Activated B cell treated with CpG ODN at 0.5 μM for 24 hours (primary cell): ENCODE data around the gene TMEM150C. TPM values are rescaled to one million over a fixed set of nuclear protein-coding genes. Genes with fewer than 3 reads are reported as not detected.

Experiments used
- ATAC-seq: fragments of 200-7000 bp; cut with Tn5 transposase; one replicate; pipeline ENCODE4 v1.10.0; 2021; ENCODE audit warnings: low read depth, mild to moderate bottlenecking, moderate library complexity
- CTCF ChIA-PET: fragments of 350-600 bp; sonication (Branson Sonifier 250); formaldehyde crosslinking; loops from one replicate; lab custom pipeline; 2021; ENCODE audit warnings: antibody characterized with exemption; lab: Charles Lee
- POLR2A ChIA-PET: fragments of 350-600 bp; sonication (Branson Sonifier 250); formaldehyde crosslinking; loops from one replicate; lab custom pipeline; 2021; ENCODE audit warnings: antibody characterized with exemption; lab: Charles Lee
- DNase-seq: peaks from one replicate; pipeline ENCODE4 v3.0.0; 2022
- H3K27ac Mint-ChIP-seq: one replicate; pipeline ENCODE4 v1.8.0; 2020; ENCODE audit warnings: mixed read lengths
- H3K27me3 Mint-ChIP-seq: one replicate; pipeline ENCODE4 v1.8.0; 2021; ENCODE audit warnings: mixed read lengths
- H3K36me3 Mint-ChIP-seq: one replicate; pipeline ENCODE4 v1.8.0; 2021; ENCODE audit warnings: low read depth, mixed read lengths
- H3K4me1 Mint-ChIP-seq: one replicate; pipeline ENCODE4 v1.8.0; 2021; ENCODE audit warnings: mixed read lengths
- H3K4me3 Mint-ChIP-seq: one replicate; pipeline ENCODE4 v1.8.0; 2020; ENCODE audit warnings: mild to moderate bottlenecking, mixed read lengths
- H3K9me3 Mint-ChIP-seq: one replicate; pipeline ENCODE4 v1.8.0; 2020; ENCODE audit warnings: mixed read lengths
- intact Hi-C: fragments of 100-400 bp; cut with micrococcal nuclease; formaldehyde crosslinking; loops from one replicate; pipeline ENCODE4 v1.15.1; 2024
- total RNA-seq: library from RNA; stranded (reverse); gene quantifications from 2 replicates; pipeline ENCODE4 v1.2.3, GENCODE V29; 2022
- TF ChIP-seq, protein P1 (sequence below): fragments of 200-600 bp; IDR thresholded peaks from one replicate; pipeline ENCODE4 v1.8.0; 2022; ENCODE audit warnings: antibody characterized with exemption, mild to moderate bottlenecking

The TMEM150C gene
- total RNA-seq, 1 donor from 2014 or later: not detected

DNA sequence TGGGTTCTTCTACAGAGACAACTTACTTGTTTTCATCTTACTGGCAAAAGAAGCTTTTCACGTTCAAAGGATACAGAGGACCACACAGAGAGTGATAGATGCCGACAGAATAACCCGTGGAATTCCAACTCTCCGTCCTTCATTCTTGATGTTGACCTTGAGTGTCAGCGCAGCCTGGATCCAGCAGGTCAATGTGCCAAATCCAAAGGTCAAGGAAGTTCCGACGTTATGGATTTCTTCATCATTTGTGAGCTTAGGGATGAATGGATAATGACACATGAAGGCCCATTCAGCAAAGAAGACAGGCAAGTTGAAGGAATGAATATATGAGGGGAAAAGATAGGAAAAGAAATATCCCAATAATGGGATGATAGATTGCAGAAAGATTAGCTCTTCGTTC lies 71.8 kb downstream of the TMEM150C start:
- H3K4me1 Mint-ChIP-seq: no peaks in the 10 kb centered on the region

GRCh38 chr4:82489076-82489475 lies 72.7 kb downstream of the TMEM150C start:
- DNase-seq (no peak), ATAC-seq (no peak)
- no peak overlapping the region for H3K27ac Mint-ChIP-seq
- TF ChIP-seq, protein P1, sequence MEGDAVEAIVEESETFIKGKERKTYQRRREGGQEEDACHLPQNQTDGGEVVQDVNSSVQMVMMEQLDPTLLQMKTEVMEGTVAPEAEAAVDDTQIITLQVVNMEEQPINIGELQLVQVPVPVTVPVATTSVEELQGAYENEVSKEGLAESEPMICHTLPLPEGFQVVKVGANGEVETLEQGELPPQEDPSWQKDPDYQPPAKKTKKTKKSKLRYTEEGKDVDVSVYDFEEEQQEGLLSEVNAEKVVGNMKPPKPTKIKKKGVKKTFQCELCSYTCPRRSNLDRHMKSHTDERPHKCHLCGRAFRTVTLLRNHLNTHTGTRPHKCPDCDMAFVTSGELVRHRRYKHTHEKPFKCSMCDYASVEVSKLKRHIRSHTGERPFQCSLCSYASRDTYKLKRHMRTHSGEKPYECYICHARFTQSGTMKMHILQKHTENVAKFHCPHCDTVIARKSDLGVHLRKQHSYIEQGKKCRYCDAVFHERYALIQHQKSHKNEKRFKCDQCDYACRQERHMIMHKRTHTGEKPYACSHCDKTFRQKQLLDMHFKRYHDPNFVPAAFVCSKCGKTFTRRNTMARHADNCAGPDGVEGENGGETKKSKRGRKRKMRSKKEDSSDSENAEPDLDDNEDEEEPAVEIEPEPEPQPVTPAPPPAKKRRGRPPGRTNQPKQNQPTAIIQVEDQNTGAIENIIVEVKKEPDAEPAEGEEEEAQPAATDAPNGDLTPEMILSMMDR: no peak
- no peaks in the 10 kb centered on the region for H3K36me3 Mint-ChIP-seq
- ChIA-PET POLR2A (no interaction called here), CTCF (no interaction called here)
- no peak overlapping the region for H3K4me3 Mint-ChIP-seq
- H3K9me3 Mint-ChIP-seq: no peaks in the 10 kb centered on the region
- H3K4me1 Mint-ChIP-seq: no peaks in the 10 kb centered on the region
- no peaks in the 10 kb centered on the region for H3K27me3 Mint-ChIP-seq
- intact Hi-C loops: no loop called here

More for the DNA sequence above, 71.8 kb downstream of the TMEM150C start:
- POLR2A ChIA-PET: no interaction called here
- no peak for ATAC-seq
- no peaks in the 10 kb centered on the region for H3K27me3 Mint-ChIP-seq
- no peaks in the 10 kb centered on the region for H3K9me3 Mint-ChIP-seq
- CTCF ChIA-PET: no interaction called here
- H3K27ac Mint-ChIP-seq: no peak overlapping the region
- TF ChIP-seq, protein P1: no peak
- DNase-seq: no peak
- H3K4me3 Mint-ChIP-seq: no peak overlapping the region
- H3K36me3 Mint-ChIP-seq: no peaks in the 10 kb centered on the region
- intact Hi-C loops: no loop called here

- Mint-ChIP-seq H3K27ac (no peak overlapping the region), H3K27me3 (no peaks in the 10 kb centered on the region), H3K36me3 (peaks cover 5% of the 10 kb centered on the region), H3K4me3 (no peak overlapping the region), H3K4me1 (no peaks in the 10 kb centered on the region), H3K9me3 (no peaks in the 10 kb centered on the region)
- ChIA-PET CTCF (no interaction called here), POLR2A (no interaction called here)
- DNase-seq (no peak), ATAC-seq (no peak)
- TF ChIP-seq, protein P1: no peak
- intact Hi-C loops: no loop called here
These were observed 76.6 kb downstream of the TMEM150C start for GRCh38 chr4:82484996-82485783.

GRCh38 chr4:82482387-82482786 lies 79.4 kb downstream of the TMEM150C start:
- ChIA-PET CTCF (no interaction called here), POLR2A (no interaction called here)
- Mint-ChIP-seq H3K27ac (no peak overlapping the region), H3K27me3 (no peaks in the 10 kb centered on the region), H3K9me3 (no peaks in the 10 kb centered on the region), H3K4me1 (no peaks in the 10 kb centered on the region), H3K36me3 (peaks cover 7% of the 10 kb centered on the region), H3K4me3 (no peak overlapping the region)
- TF ChIP-seq, protein P1: no peak
- no peak for ATAC-seq
- intact Hi-C loops: no loop called here
- DNase-seq: no peak

DNA sequence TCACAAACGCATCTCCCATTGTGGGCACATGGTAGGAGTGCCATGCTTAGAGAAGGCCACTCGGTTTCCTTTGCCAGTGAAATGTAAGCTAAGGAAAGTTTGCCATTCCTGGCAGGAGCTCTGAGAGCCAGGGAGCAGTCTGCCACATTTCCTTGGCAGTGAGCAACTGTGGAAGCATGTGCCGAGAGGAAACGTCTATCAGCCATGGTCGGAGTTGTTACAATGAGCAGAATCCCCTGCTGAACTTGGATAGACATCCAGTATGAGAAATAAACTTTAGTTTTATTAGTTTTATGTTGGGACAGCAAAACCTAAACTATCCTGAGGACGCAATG lies 80.3 kb downstream of the TMEM150C start:
- Mint-ChIP-seq H3K36me3 (peaks cover 7% of the 10 kb centered on the region), H3K27ac (no peak overlapping the region), H3K4me3 (no peak overlapping the region), H3K27me3 (no peaks in the 10 kb centered on the region), H3K9me3 (no peaks in the 10 kb centered on the region), H3K4me1 (no peaks in the 10 kb centered on the region)
- intact Hi-C loops: no loop called here
- TF ChIP-seq, protein P1: no peak
- no peak for ATAC-seq
- ChIA-PET POLR2A (no interaction called here), CTCF (no interaction called here)
- DNase-seq: no peak
